ENCODE results near the gene KDM5B.
"Not testable (repeated sequence)": the region's sequence is repeated elsewhere in the genome, so short reads cannot be mapped to it uniquely, and the experiment has no call there.

KDM5B gene

GRCh38 chr1:202791077-202791747, 17.0 kb downstream of the KDM5B start:
- no peak for DNase-seq

- DNase-seq: no peak
Observed at GRCh38 chr1:202788800-202789199, 19.4 kb downstream of the KDM5B start.

GRCh38 chr1:202786804-202787203, 21.4 kb downstream of the KDM5B start:
- no peak for DNase-seq

- no peak for DNase-seq
Observed at GRCh38 chr1:202781180-202781579, 27.0 kb downstream of the KDM5B start.

- no peak for DNase-seq
Observed at GRCh38 chr1:202770135-202770534, 38.1 kb downstream of the KDM5B start.

- no peak for DNase-seq
Observed at GRCh38 chr1:202765721-202766120, 42.5 kb downstream of the KDM5B start.

GRCh38 chr1:202762019-202762418, 46.2 kb downstream of the KDM5B start:
- DNase-seq: no peak

- DNase-seq: no peak
Observed at GRCh38 chr1:202760589-202760988, 47.6 kb downstream of the KDM5B start.

GRCh38 chr1:202756391-202756790, 51.8 kb downstream of the KDM5B start:
- DNase-seq: no peak

- DNase-seq: no peak
Observed at GRCh38 chr1:202754293-202754692, 53.9 kb downstream of the KDM5B start.

- DNase-seq: no peak
Observed at GRCh38 chr1:202752774-202753173, 55.4 kb downstream of the KDM5B start.

GRCh38 chr1:202750761-202751160, 57.5 kb downstream of the KDM5B start:
- no peak for DNase-seq

GRCh38 chr1:202750024-202750423, 58.2 kb downstream of the KDM5B start:
- DNase-seq: no peak

GRCh38 chr1:202745323-202745888, 62.8 kb downstream of the KDM5B start:
- no peak for DNase-seq

GRCh38 chr1:202744770-202745169, 63.5 kb downstream of the KDM5B start:
- not testable (repeated sequence) for DNase-seq

GRCh38 chr1:202742496-202742895, 65.7 kb downstream of the KDM5B start:
- no peak for DNase-seq

GRCh38 chr1:202733251-202733650, 75.0 kb downstream of the KDM5B start:
- no peak for DNase-seq

- no peak for DNase-seq
Observed at GRCh38 chr1:202728951-202729350, 79.3 kb downstream of the KDM5B start.

- DNase-seq: no peak
Observed at GRCh38 chr1:202725526-202725925, 82.7 kb downstream of the KDM5B start.

GRCh38 chr1:202723708-202724107, 84.5 kb downstream of the KDM5B start:
- DNase-seq: no peak

GRCh38 chr1:202723046-202723445, 85.2 kb downstream of the KDM5B start:
- DNase-seq: not testable (repeated sequence)

- DNase-seq: no peak
Observed at GRCh38 chr1:202716654-202717053, 91.6 kb downstream of the KDM5B start.

- not testable (repeated sequence) for DNase-seq
Observed at GRCh38 chr1:202714202-202714601, 94.0 kb downstream of the KDM5B start.

- DNase-seq: no peak
Observed at GRCh38 chr1:202713110-202713509, 95.1 kb downstream of the KDM5B start.

All from activated gamma-delta T cell treated with Interleukin-2 at 50 U/mL for 16 hours (primary cell).